Gastrocnemius medialis (tissue), 4 donors: Measurements from ENCODE around the gene TALDO1. TPM values are rescaled to one million over a fixed set of nuclear protein-coding genes. Genes with fewer than 3 reads are reported as not detected.

Experiments
- ATAC-seq, 2 donors: fragments of 150-250 bp; one replicate each; pipeline ENCODE4 v1.9.1; 2016
- DNase-seq, 2 donors: peaks; one replicate each; pipeline ENCODE4 v3.0.0-alpha.2; 2019
- H3K27ac ChIP-seq, 4 donors: fragments of 200-600 bp; sonication (generic); 1 replicate in 1 of 4; 2 replicates in 3 of 4; pipeline ENCODE4 v1.5.1; 2016 to 2018; ENCODE audit warnings: mild to moderate bottlenecking in 2 of 4, moderate library complexity in 1 of 4
- H3K27me3 ChIP-seq, 3 donors: fragments of 200-600 bp; sonication (generic) in 2 of 3; 1 replicate in 1 of 3; 2 replicates in 2 of 3; pipeline versions ENCODE4 v1.5.1 to v1.6.0; 2016 to 2019; ENCODE audit warnings: mild to moderate bottlenecking in 1 of 3, moderate library complexity in 1 of 3
- H3K36me3 ChIP-seq, 2 donors: fragments of 200-600 bp; sonication (generic) in 1 of 2; one replicate each; pipeline ENCODE4 v1.5.1; 2017 to 2018
- H3K4me1 ChIP-seq, 2 donors: fragments of 200-600 bp; sonication (generic) in 1 of 2; one replicate each; pipeline ENCODE4 v1.5.1; 2016 to 2017; ENCODE audit warnings: mild to moderate bottlenecking in 2 of 2
- H3K4me3 ChIP-seq, 4 donors: fragments of 200-600 bp; sonication (generic) in 3 of 4; 1 replicate in 1 of 4; 2 replicates in 3 of 4; pipeline ENCODE4 v1.5.1; 2016 to 2019; ENCODE audit warnings: mild to moderate bottlenecking in 2 of 4
- H3K9me3 ChIP-seq, 3 donors: fragments of 200-600 bp; sonication (generic) in 2 of 3; 1 replicate in 1 of 3; 2 replicates in 2 of 3; pipeline ENCODE4 v1.5.1; 2016 to 2019
- CTCF ChIP-seq, 5 experiments: fragments of 450-650 bp in 3 of 5; fragments of 200-600 bp in 2 of 5; sonication (generic) in 2 of 5; IDR thresholded peaks in 4 of 5; conservative IDR thresholded peaks in 1 of 5; 1 replicate in 4 of 5; 2 replicates in 1 of 5; pipeline ENCODE4 v1.5.1; 2016 to 2019; ENCODE audit warnings: antibody characterized with exemption in 5 of 5, mild to moderate bottlenecking in 3 of 5, moderate library complexity in 3 of 5
- POLR2A ChIP-seq, 2 donors: fragments of 450-650 bp; IDR thresholded peaks; one replicate each; pipeline ENCODE4 v1.6.1; 2017; ENCODE audit warnings: antibody characterized with exemption in 2 of 2, mild to moderate bottlenecking in 2 of 2, moderate library complexity in 2 of 2
- in situ Hi-C, 4 donors: fragments of 200-750 bp; cut with MboI; loops; one replicate each; pipeline versions ENCODE4 v1.15.0 to v1.8.0; 2017; ENCODE audit warnings: low sequenced_read_pairs in 4 of 4
- intact Hi-C: fragments of 100-400 bp; cut with DNase I; formaldehyde crosslinking; loops from one replicate; pipeline ENCODE4 v1.15.1; 2023; ENCODE audit warnings: low total_unique reads
- total RNA-seq, 4 donors: library from RNA; depleted of rRNA; stranded (reverse); fragments of >200 nt; gene quantifications; one replicate each; pipeline versions ENCODE4 v1.1.0 to v1.2.3, GENCODE V29; 2016

The TALDO1 gene
- total RNA-seq, 4 donors from 2014 or later, result 98.6 to 167 (median 153) TPM

GRCh38 chr11:777288-778255 is 30.3 kb downstream of the TALDO1 start, which contains the start of gene GATD1:
Gene GATD1 (minus strand): TSS chr11:777487. CDS start chr11:777462, 25 bp downstream.
- intact Hi-C loops (loop anchor here (1.0 kb wide), 1 partner anchor 30 kb away; the partner anchor contains the start of gene TALDO1), in situ Hi-C loops (no loop called here)
- peaks cover 17 to 29% of the 10 kb centered on the region in 2 donors for H3K4me1 ChIP-seq
- peak; percentile 92 to 93 for ATAC-seq
- peak within 1 kb of the TSS; percentile 77 to 98 (median 96) for H3K4me3 ChIP-seq
- peak; percentile 85 to 88 for DNase-seq
- no peaks in the 10 kb centered on the region for H3K27me3 ChIP-seq
- H3K36me3 ChIP-seq, result no peaks in the 10 kb centered on the region
- TF ChIP-seq POLR2A (IDR thresholded peaks at IDR 0.05) (peak; percentile 86 to 92), CTCF (IDR thresholded peaks at IDR 0.05 in 4 of 5, conservative IDR thresholded peaks at IDR 0.05 in 1 of 5) (peak in 2 of 5 experiments; percentile 29 to 34)
- H3K9me3 ChIP-seq, result no peaks in the 10 kb centered on the region
- H3K27ac ChIP-seq, result peak within 1 kb of the TSS; percentile 84 to 92 (median 89)

- Histone ChIP-seq H3K36me3 (no peaks in the 10 kb centered on the region), H3K4me3 (no peak overlapping the region), H3K9me3 (no peaks in the 10 kb centered on the region), H3K4me1 (peaks cover 28 to 44% of the 10 kb centered on the region in 2 donors), H3K27me3 (no peaks in the 10 kb centered on the region), H3K27ac (no peak overlapping the region)
- intact Hi-C loops, result no loop called here
- in situ Hi-C loops, result no loop called here
- DNase-seq (no peak), ATAC-seq (no peak)
- no peak for TF ChIP-seq CTCF (IDR thresholded peaks at IDR 0.05 in 4 of 5, conservative IDR thresholded peaks at IDR 0.05 in 1 of 5)
- TF ChIP-seq POLR2A (IDR thresholded peaks at IDR 0.05), result no peak
Measured at GRCh38 chr11:778976-779954, 32.0 kb downstream of the TALDO1 start.

- in situ Hi-C loops, result no loop called here
- no peak for ATAC-seq
- DNase-seq, result no peak
Measured at GRCh38 chr11:779955-780532, 32.8 kb downstream of the TALDO1 start.

More at GRCh38 chr11:779955-780532, 32.8 kb downstream of the TALDO1 start:
- TF ChIP-seq CTCF (IDR thresholded peaks at IDR 0.05 in 4 of 5, conservative IDR thresholded peaks at IDR 0.05 in 1 of 5) (no peak), POLR2A (IDR thresholded peaks at IDR 0.05) (no peak)
- H3K4me1 ChIP-seq, result peaks cover 28 to 45% of the 10 kb centered on the region in 2 donors
- no peaks in the 10 kb centered on the region for H3K9me3 ChIP-seq
- no peaks in the 10 kb centered on the region for H3K27me3 ChIP-seq
- H3K4me3 ChIP-seq, result no peak overlapping the region
- intact Hi-C loops, result no loop called here
- H3K36me3 ChIP-seq, result no peaks in the 10 kb centered on the region
- no peak overlapping the region for H3K27ac ChIP-seq
